Limb (tissue), 2 donors: Measurements from ENCODE around the gene SLC25A23.

Experiments
- DNase-seq, 2 donors: peaks; one replicate each; pipeline ENCODE4 v3.0.0-alpha.2; 2016; ENCODE audit errors: extremely low spot score in 2 of 2

SLC25A23 gene

GRCh38 chr19:6481541-6482342, 22.1 kb upstream of the SLC25A23 start, which contains the start of gene DENND1C:
TSS of gene DENND1C (minus strand) at chr19:6481787. CDS start at chr19:6481695, 92 bp downstream.
- no peak for DNase-seq

- no peak for DNase-seq
Observed at GRCh38 chr19:6480848-6481415, 21.3 kb upstream of the SLC25A23 start.

- DNase-seq, result no peak
Observed at GRCh38 chr19:6479836-6480398, 20.3 kb upstream of the SLC25A23 start.

DNA sequence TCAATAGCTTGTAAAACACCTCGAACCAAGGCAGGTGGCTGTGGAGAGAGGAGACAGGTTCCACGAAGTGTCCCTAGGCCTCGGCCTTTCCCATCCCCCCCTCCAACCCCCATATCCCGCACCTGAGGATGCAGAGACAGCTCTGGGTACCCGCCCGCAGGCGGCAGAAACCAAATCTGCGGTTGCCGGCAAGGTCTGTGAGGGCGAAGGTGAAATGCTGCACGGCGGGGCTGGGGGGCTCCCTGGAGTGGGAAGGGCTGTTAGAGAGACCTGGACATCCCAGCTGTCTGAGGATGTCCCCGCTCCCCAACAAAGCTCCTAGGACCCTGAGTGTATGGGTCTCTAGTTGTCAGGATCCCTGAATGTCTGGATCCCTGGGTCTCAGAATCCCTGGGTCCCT, 19.2 kb upstream of the SLC25A23 start:
- no peak for DNase-seq

- no peak for DNase-seq
Observed at GRCh38 chr19:6476896-6477431, 17.4 kb upstream of the SLC25A23 start.

DNA sequence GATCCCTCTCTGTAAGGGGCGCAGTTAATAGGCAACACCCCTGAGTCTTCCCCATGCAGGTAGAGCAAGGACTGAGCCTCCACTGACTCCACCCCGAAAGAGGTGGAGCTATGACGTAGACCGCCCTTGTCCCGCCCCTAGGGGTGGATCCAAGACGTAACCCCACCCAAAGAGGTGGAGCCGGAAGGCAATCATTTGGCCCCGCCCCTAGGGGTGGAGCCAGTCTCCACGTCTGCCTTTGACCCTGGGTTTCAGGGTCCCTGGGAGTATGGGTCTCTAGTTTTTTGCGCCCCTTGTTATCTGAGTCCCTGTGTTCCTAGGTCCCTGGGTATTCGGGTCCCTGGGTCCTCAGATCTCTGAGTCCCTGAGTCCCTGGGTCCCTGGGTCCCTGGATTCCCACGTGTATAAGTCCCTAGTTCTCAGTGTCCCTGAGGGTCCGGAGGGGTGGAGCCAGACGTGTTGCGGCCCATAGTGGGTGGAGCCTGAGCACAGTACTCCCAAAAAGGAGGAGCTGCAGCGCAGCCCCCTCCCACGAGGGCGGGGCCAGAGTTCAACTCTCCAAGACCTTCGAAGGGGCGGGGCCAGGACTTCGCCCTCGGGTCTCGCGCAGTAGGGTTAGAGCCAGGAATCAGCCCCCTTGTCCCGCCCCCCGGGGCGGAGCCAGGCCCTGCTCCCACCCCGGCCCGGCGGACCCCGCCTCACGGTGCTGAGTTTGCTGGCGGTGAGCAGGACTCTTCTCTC, 16.7 kb upstream of the SLC25A23 start:
- DNase-seq, result peak; percentile 5 to 70

DNA sequence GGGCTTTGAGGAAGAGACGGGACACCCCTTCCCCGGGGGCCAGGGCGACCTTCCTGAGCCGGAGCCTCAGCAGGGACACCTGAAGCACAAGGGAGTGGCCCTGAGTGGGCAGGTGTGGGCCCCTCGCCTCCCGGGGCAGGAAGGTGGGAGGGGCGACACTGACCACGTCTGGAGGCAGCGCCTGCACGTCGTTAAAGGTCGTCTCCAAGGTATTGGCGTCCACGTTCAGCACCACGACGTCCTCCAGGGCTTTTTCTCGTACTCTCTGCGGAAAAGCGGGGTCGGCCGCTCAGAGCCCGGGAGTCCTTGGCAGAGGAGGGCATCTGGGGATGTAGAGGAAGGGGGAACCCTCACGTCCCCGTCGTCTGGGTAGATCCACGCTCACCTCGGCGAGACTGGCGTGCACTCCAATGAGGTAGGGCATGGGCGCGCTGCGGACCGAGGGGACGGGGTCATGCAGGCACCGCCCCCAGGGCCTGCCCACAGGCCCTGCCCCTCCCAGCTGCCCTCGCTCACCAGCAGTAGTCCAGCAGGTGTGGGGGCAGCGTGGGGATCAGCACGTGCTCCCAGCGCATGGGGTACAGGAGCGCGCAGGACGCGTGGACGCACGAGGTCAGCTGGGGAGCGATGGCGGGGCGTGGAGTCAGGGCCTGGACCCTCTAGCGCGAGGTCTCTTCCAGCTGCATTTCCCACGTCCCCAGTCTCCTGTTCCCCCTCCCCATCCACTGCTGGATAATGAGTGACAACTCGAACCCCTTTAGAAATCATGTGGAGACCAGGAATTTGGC, 15.9 kb upstream of the SLC25A23 start:
- DNase-seq, result no peak

GRCh38 chr19:6473647-6474046, 14.1 kb upstream of the SLC25A23 start:
- DNase-seq, result no peak

DNA sequence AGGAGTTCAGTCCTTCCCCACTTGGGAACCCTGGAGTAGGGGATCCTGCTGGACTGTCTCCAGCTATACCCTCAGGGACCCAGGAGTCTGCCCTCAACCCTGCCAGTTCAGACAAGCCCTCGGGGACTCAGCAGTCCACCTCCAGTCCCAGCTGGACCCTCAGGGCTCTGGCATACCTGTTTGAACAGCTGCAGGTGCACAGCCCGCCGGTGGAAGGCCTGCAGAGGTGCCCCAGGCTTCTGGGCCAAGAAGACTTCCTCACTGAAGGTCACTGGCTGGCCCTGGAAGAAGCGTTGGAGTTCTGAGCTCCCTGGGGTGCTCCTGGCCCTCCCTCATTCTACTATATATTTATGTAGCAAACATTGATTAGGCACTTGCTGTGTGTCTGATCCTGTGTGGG, 13.1 kb upstream of the SLC25A23 start:
- DNase-seq, result no peak

- no peak for DNase-seq
Observed at GRCh38 chr19:6471076-6471475, 11.5 kb upstream of the SLC25A23 start.

GRCh38 chr19:6470173-6470572, 10.6 kb upstream of the SLC25A23 start:
- no peak for DNase-seq

GRCh38 chr19:6467384-6467783, 7.8 kb upstream of the SLC25A23 start:
- DNase-seq, result no peak

- DNase-seq, result no peak
Observed at GRCh38 chr19:6466526-6467248, 7.1 kb upstream of the SLC25A23 start.

DNA sequence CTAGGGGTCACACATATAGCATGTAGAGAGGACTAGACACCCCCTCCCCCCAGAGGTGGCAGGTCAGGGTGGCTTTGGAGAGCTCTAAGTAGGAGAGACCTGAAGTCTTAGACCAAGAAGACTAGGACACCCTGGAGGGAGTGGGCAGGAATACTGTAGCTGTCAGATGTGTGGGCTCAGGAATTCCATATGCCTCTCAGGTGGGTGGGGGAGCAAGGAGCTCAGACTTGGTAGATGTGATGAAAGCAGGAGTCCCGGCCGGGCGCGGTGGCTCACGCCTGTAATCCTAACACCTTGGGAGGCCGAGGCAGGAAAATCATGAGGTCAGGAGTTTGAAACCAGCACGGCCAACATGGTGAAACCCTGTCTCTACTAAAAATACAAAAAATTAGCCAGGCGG, 6.1 kb upstream of the SLC25A23 start:
- DNase-seq, result no peak

DNA sequence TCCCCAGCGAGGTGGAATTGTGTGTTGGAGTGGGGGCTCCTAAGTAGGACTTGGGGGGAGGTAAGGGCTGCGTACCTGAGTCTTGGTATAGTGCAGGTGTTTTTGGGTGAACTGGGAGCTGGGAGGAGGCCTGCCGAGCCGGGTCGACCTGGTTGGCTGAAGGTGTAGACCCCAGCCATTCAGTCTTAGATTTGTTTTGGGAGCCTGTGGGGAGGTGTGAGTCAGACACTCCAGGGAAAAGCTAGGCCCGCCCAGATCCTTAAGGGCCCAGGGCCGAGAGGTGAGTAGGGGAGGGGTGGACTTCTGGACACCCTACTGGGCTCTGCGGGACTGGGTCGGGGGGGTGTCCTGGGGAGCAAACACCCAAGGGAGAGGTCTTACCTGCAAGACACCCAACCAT, 5.4 kb upstream of the SLC25A23 start:
- no peak for DNase-seq

- DNase-seq, result no peak
Observed at GRCh38 chr19:6464070-6464873, 4.7 kb upstream of the SLC25A23 start, which contains the start of gene CRB3. TSS of gene CRB3 (plus strand) at chr19:6464271. CDS start at chr19:6464702, 431 bp downstream.

DNA sequence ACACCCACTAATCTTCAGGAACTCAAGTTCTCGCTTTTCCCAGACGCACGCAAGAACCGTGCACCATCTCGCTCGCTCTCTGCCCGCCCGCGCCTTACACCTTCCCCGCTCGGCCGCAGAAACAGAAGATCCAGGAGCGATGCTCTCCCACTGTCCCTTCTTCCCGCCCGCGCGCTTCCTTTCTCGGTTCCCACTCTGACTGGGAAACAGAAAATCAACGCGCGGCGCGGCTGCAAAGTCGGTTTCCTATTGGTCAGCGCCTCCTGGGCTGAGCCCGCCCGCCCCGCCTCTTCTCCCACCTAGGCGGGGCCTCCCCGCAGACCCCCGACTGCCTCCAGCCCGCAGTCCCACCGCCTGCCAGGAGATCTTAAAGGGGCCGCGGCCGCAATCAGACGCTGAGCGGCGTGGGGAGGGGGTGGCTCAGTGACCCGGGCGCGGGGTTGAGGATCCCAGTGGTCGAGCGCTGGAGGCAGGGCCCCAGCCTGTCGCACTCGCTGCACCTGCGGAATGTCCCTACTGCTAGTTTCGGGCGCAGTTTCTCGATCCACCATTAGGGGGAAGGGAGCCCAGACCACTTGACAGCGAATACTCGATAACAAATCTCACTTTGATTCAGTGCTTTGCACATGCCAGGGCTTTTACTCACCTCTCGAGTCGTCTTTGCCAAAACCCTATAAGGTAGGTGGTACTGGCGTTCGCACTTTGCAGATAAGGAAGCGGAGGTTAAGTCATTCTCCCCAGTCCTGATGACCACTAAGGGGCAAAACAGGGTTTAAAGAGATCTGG, 700 bp upstream of the SLC25A23 start:
- DNase-seq, result peak; percentile 99

DNA sequence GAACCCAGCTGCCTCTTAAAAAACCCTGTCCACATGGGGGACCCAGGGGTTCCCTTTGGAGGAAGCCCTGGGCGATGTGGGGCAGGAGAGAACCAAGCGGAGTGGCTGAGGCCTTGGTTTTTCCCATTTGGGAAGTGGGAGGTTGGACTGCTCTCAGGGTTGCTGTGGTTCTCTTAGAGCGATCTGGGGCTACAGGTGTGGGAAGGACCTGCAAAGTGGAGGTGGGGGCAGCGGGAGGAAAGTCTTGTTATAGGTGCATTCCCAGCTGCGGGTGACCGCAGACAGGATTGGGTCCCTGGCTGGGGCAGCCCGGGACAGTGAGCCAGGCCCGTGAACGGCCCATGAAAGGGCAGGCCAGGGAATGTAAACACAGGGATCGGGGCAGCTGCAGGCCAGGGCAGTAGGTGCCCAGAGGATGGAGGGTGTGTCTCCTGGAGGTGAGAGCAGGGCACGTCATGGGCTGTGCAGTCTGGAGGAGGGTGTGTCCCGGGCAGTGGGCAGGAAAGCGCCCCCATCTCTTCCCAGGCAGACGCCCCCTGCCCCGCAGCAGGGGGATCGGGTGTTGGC, 814 bp downstream of the SLC25A23 start:
- DNase-seq, result no peak
